Measurements from ENCODE around the gene IL1A.

Gene IL1A

GRCh38 chr2:112792419-112792818 lies 8.1 kb upstream of the IL1A start:
- no peaks in the 10 kb centered on the region for H3K9me3 ChIP-seq
- in situ Hi-C loops (cut with MboI; ENCODE audit: low sequenced_read_pairs): no loop called here
- no peaks in the 10 kb centered on the region for H3K27me3 ChIP-seq (ENCODE audit: low read depth)
- no peak for DNase-seq (ENCODE audit: low spot score in 2 of 2)
- peaks cover 21% of the 10 kb centered on the region for H3K4me1 ChIP-seq
- no peak overlapping the region for H3K4me3 ChIP-seq
- H3K36me3 ChIP-seq (replicated peaks): no peaks in the 10 kb centered on the region

- DNase-seq (ENCODE audit: low spot score in 2 of 2): no peak
- no peak overlapping the region for H3K4me3 ChIP-seq
- no peaks in the 10 kb centered on the region for H3K36me3 ChIP-seq (replicated peaks)
- no peaks in the 10 kb centered on the region for H3K9me3 ChIP-seq
- in situ Hi-C loops (cut with MboI; ENCODE audit: low sequenced_read_pairs): no loop called here
- H3K4me1 ChIP-seq: peaks cover 21% of the 10 kb centered on the region
- no peaks in the 10 kb centered on the region for H3K27me3 ChIP-seq (ENCODE audit: low read depth)
These were observed 7.5 kb upstream of the IL1A start for GRCh38 chr2:112791693-112792230.

- Histone ChIP-seq H3K27me3 (ENCODE audit: low read depth) (no peaks in the 10 kb centered on the region), H3K4me1 (peaks cover 21% of the 10 kb centered on the region), H3K9me3 (no peaks in the 10 kb centered on the region), H3K36me3 (replicated peaks) (no peaks in the 10 kb centered on the region), H3K4me3 (no peak overlapping the region)
- in situ Hi-C loops (cut with MboI; ENCODE audit: low sequenced_read_pairs): no loop called here
- peak; percentile 70 to 83 for DNase-seq (ENCODE audit: low spot score in 2 of 2)
These were observed 6.7 kb upstream of the IL1A start for GRCh38 chr2:112791019-112791418.

GRCh38 chr2:112790305-112790704 lies 6.0 kb upstream of the IL1A start:
- no peaks in the 10 kb centered on the region for H3K27me3 ChIP-seq (ENCODE audit: low read depth)
- H3K4me3 ChIP-seq: no peak overlapping the region
- H3K9me3 ChIP-seq: no peaks in the 10 kb centered on the region
- DNase-seq (ENCODE audit: low spot score in 2 of 2): no peak
- H3K36me3 ChIP-seq (replicated peaks): no peaks in the 10 kb centered on the region
- peaks cover 21% of the 10 kb centered on the region for H3K4me1 ChIP-seq
- in situ Hi-C loops (cut with MboI; ENCODE audit: low sequenced_read_pairs): no loop called here

GRCh38 chr2:112789186-112789585 lies 4.9 kb upstream of the IL1A start:
- no peak for DNase-seq (ENCODE audit: low spot score in 2 of 2)
- in situ Hi-C loops (cut with MboI; ENCODE audit: low sequenced_read_pairs): no loop called here
- no peaks in the 10 kb centered on the region for H3K27me3 ChIP-seq (ENCODE audit: low read depth)
- H3K9me3 ChIP-seq: no peaks in the 10 kb centered on the region
- no peak overlapping the region for H3K4me3 ChIP-seq
- H3K36me3 ChIP-seq (replicated peaks): no peaks in the 10 kb centered on the region
- peaks cover 22% of the 10 kb centered on the region for H3K4me1 ChIP-seq

- Histone ChIP-seq H3K27me3 (ENCODE audit: low read depth) (no peaks in the 10 kb centered on the region), H3K36me3 (replicated peaks) (no peaks in the 10 kb centered on the region), H3K9me3 (no peaks in the 10 kb centered on the region), H3K4me1 (peaks cover 22% of the 10 kb centered on the region), H3K4me3 (no peak overlapping the region)
- in situ Hi-C loops (cut with MboI; ENCODE audit: low sequenced_read_pairs): no loop called here
- no peak for DNase-seq (ENCODE audit: low spot score in 2 of 2)
These were observed 4.4 kb upstream of the IL1A start for GRCh38 chr2:112788653-112789052.

- Histone ChIP-seq H3K36me3 (replicated peaks) (no peaks in the 10 kb centered on the region), H3K27me3 (ENCODE audit: low read depth) (no peaks in the 10 kb centered on the region), H3K9me3 (no peaks in the 10 kb centered on the region), H3K4me3 (no peak overlapping the region), H3K4me1 (peaks cover 22% of the 10 kb centered on the region)
- no peak for DNase-seq (ENCODE audit: low spot score in 2 of 2)
- in situ Hi-C loops (cut with MboI; ENCODE audit: low sequenced_read_pairs): no loop called here
These were observed 3.6 kb upstream of the IL1A start for GRCh38 chr2:112787729-112788393.

- DNase-seq (ENCODE audit: low spot score in 2 of 2): no peak
- peaks cover 22% of the 10 kb centered on the region for H3K4me1 ChIP-seq
- no peaks in the 10 kb centered on the region for H3K36me3 ChIP-seq (replicated peaks)
- in situ Hi-C loops (cut with MboI; ENCODE audit: low sequenced_read_pairs): no loop called here
- H3K27me3 ChIP-seq (ENCODE audit: low read depth): no peaks in the 10 kb centered on the region
- H3K4me3 ChIP-seq: no peak overlapping the region
- no peaks in the 10 kb centered on the region for H3K9me3 ChIP-seq
These were observed 3.0 kb upstream of the IL1A start for GRCh38 chr2:112787294-112787693.

- Histone ChIP-seq H3K27me3 (ENCODE audit: low read depth) (no peaks in the 10 kb centered on the region), H3K36me3 (replicated peaks) (no peaks in the 10 kb centered on the region), H3K9me3 (no peaks in the 10 kb centered on the region), H3K4me3 (no peak overlapping the region), H3K4me1 (peaks cover 10% of the 10 kb centered on the region)
- in situ Hi-C loops (cut with MboI; ENCODE audit: low sequenced_read_pairs): no loop called here
- DNase-seq (ENCODE audit: low spot score in 2 of 2): no peak
These were observed 1.0 kb downstream of the IL1A start for GRCh38 chr2:112783187-112783714.

GRCh38 chr2:112782234-112782799 lies 2.0 kb downstream of the IL1A start:
- Histone ChIP-seq H3K9me3 (no peaks in the 10 kb centered on the region), H3K4me1 (peaks cover 10% of the 10 kb centered on the region), H3K36me3 (replicated peaks) (no peaks in the 10 kb centered on the region), H3K4me3 (no peak overlapping the region), H3K27me3 (ENCODE audit: low read depth) (no peaks in the 10 kb centered on the region)
- in situ Hi-C loops (cut with MboI; ENCODE audit: low sequenced_read_pairs): no loop called here
- DNase-seq (ENCODE audit: low spot score in 2 of 2): no peak

GRCh38 chr2:112779598-112779997 lies 4.7 kb downstream of the IL1A start:
- in situ Hi-C loops (cut with MboI; ENCODE audit: low sequenced_read_pairs): no loop called here
- Histone ChIP-seq H3K4me1 (peaks cover 10% of the 10 kb centered on the region), H3K27me3 (ENCODE audit: low read depth) (no peaks in the 10 kb centered on the region), H3K9me3 (no peaks in the 10 kb centered on the region), H3K36me3 (replicated peaks) (no peaks in the 10 kb centered on the region), H3K4me3 (no peak overlapping the region)
- DNase-seq (ENCODE audit: low spot score in 2 of 2): no peak

- in situ Hi-C loops (cut with MboI; ENCODE audit: low sequenced_read_pairs): no loop called here
- no peaks in the 10 kb centered on the region for H3K36me3 ChIP-seq (replicated peaks)
These were observed 7.3 kb downstream of the IL1A start for GRCh38 chr2:112777036-112777435.

GRCh38 chr2:112776113-112776512 lies 8.2 kb downstream of the IL1A start:
- no peak for DNase-seq (ENCODE audit: low spot score in 2 of 2)
- Histone ChIP-seq H3K27me3 (ENCODE audit: low read depth) (no peaks in the 10 kb centered on the region), H3K36me3 (replicated peaks) (no peaks in the 10 kb centered on the region), H3K4me3 (no peak overlapping the region), H3K9me3 (no peaks in the 10 kb centered on the region), H3K4me1 (no peaks in the 10 kb centered on the region)
- in situ Hi-C loops (cut with MboI; ENCODE audit: low sequenced_read_pairs): no loop called here

More at GRCh38 chr2:112777036-112777435, 7.3 kb downstream of the IL1A start:
- DNase-seq (ENCODE audit: low spot score in 2 of 2): no peak
- Histone ChIP-seq H3K4me3 (no peak overlapping the region), H3K27me3 (ENCODE audit: low read depth) (no peaks in the 10 kb centered on the region), H3K4me1 (no peaks in the 10 kb centered on the region), H3K9me3 (no peaks in the 10 kb centered on the region)

GRCh38 chr2:112774536-112775285 lies 9.6 kb downstream of the IL1A start:
- no peaks in the 10 kb centered on the region for H3K36me3 ChIP-seq (replicated peaks)
- in situ Hi-C loops (cut with MboI; ENCODE audit: low sequenced_read_pairs): no loop called here

More at GRCh38 chr2:112774536-112775285, 9.6 kb downstream of the IL1A start:
- Histone ChIP-seq H3K4me3 (no peak overlapping the region), H3K4me1 (no peaks in the 10 kb centered on the region), H3K9me3 (no peaks in the 10 kb centered on the region), H3K27me3 (ENCODE audit: low read depth) (no peaks in the 10 kb centered on the region)
- no peak for DNase-seq (ENCODE audit: low spot score in 2 of 2)
